GM20431 (cell line): Measurements from ENCODE around the gene SCN9A.
"Not testable (repeated sequence)": the region's sequence is repeated elsewhere in the genome, so short reads cannot be mapped to it uniquely, and the experiment has no call there.

Experiments used
- in situ Hi-C: fragments of 300-500 bp; cut with MseI, MboI; formaldehyde crosslinking; loops from one replicate; pipeline ENCODE4 v1.15.0; 2020; ENCODE audit warnings: low sequenced_read_pairs; ENCODE audit not compliant: unreplicated experiment

The SCN9A gene

GRCh38 chr2:166375736-166376487 lies at the start of gene SCN9A:
Gene SCN9A (minus strand): TSS chr2:166375944. CDS start chr2:166311756, 64,188 bp downstream.
- in situ Hi-C loops, result no loop called here

DNA sequence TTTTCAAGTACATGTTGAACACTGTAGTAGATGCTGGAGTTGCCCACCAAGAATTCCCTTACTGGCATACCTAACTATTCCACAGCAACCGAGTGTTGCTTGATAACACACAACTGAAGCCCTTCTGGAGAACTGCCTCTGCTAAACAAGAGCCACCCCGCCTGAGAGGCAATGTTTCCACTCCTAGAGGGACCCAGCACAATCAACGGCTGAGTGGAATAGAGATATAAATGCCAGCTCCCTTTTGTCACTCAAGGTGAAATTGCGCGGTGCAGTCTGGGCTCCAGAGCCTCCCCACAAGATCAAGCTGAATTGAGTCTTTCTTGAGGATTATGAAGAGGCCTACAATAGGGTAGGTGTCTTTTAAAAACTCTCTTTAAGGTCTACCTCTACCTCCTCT lies 49.1 kb upstream of the SCN9A start:
- in situ Hi-C loops, result no loop called here

- in situ Hi-C loops, result no loop called here
Observed at GRCh38 chr2:166419616-166419934, 43.8 kb upstream of the SCN9A start.

GRCh38 chr2:166418853-166419615 lies 43.3 kb upstream of the SCN9A start:
- in situ Hi-C loops, result no loop called here

GRCh38 chr2:166417669-166418068 lies 41.9 kb upstream of the SCN9A start:
- in situ Hi-C loops, result no loop called here

- in situ Hi-C loops, result no loop called here
Observed at GRCh38 chr2:166413255-166413654, 37.5 kb upstream of the SCN9A start.

DNA sequence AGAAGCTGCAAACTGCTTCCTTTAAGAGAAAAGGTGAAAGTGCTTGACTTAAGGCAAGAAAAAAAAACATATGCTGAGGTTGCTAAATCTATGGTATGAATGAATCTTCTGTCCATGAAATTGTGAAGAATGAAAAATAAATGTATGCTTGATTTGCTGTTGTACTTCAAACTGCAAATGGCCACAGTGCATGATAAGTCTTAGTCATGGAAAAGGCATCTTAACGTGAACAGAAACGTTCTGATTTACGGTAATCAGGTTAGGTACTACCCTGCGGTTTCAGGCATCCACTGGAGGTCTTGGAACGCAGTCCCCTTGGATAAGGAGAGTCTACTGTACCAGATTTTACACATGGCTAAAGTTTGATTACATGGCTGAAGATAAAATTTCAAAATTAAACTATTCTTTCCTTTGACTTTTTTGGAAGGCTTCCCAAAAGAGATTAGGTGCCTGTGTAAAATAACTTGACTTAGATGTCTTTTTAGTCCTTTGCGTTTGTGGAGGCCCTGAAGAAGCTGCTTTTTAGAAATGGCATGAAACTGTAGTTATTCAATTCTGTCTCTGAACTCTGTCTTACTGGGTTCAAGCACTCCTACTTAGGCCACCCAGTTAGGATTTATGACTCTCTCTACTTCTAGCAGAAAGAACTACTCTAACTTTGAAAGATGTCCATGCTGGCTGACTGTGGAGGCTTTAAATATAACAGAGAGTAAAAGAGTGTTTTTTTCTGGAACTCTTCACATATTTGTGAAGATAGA lies 35.9 kb upstream of the SCN9A start:
- in situ Hi-C loops, result no loop called here

- in situ Hi-C loops, result no loop called here
Observed at GRCh38 chr2:166410828-166411472, 35.2 kb upstream of the SCN9A start.

- in situ Hi-C loops, result not testable (repeated sequence)
Observed at GRCh38 chr2:166407746-166408145, 32.0 kb upstream of the SCN9A start.

DNA sequence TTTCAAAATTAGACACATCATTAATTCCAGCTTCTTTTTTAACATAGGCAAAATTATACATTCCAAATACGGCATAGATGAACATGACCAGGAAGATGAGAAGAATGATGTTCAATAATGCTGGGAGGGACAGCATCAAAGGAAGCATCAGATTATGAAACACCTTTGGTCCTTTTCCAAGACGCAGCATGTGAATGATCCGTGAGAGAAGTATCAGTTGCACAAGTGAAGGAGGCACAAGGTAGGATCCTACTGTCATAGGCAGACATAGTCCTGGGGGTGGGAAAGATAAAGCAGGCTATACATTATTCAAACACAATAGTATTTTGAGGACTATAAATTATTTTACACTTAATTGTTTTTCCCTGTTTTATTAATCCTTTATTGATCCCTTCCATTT lies 30.6 kb upstream of the SCN9A start:
- in situ Hi-C loops, result no loop called here

DNA sequence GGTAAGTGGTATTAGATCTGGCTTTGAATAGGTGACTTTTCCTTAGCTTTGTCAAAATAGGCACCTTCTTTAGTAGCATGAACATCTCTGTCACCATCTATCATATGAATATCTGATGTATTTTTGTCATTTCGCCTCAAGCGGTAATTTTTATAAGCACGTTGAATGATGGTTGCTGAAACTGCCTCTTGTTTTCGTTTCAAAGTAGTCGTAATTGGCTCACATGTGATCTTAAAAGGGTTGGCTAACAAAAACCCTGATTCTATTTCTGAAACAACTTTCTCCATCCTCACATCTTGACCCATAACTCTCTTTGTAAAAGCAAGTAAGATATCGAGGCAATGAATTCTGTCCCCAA lies 29.8 kb upstream of the SCN9A start:
- in situ Hi-C loops, result no loop called here

- in situ Hi-C loops, result no loop called here
Observed at GRCh38 chr2:166404831-166405568, 29.3 kb upstream of the SCN9A start.

GRCh38 chr2:166394245-166394644 lies 18.5 kb upstream of the SCN9A start:
- in situ Hi-C loops, result no loop called here

DNA sequence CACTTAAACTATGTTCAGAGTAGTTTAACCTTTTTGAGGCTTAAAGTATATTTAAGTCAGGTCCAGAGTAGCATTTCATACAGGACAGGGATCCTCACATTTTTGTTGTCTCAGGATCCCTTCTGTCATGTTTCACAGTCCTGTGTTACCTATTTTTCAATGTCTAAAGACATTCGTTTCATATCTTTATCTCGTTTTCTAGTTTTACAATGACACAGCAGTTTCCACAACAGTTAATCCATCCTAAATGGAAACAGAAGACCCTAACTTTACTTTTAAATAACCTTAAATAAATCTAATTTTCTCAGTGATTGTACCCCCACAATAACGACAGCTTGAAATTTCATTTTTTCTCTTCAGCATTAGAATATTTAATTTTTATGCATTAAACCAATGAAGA lies 17.3 kb upstream of the SCN9A start:
- in situ Hi-C loops, result no loop called here

GRCh38 chr2:166388481-166389070 lies 12.8 kb upstream of the SCN9A start:
- in situ Hi-C loops, result no loop called here

GRCh38 chr2:166385313-166385712 lies 9.6 kb upstream of the SCN9A start:
- in situ Hi-C loops, result no loop called here

DNA sequence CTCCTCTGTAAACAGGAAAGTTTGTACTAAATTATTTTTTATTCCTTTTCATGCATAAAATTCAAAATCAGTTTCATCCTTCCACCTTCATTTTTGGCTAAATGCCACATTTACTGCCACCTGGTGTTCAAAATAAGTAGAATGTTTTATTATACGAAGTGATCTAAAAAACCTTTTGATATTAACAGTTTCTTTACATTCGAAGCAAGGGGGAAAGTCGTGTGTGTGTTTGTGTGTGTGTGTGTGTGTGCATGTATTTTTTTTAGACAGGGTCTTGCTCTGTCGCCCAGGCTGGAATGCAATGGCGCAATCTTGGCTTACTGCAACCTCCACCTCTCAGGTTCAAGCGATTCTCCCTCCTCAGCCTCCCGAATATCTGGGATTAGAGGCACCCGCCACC lies 9.0 kb upstream of the SCN9A start:
- in situ Hi-C loops, result no loop called here

DNA sequence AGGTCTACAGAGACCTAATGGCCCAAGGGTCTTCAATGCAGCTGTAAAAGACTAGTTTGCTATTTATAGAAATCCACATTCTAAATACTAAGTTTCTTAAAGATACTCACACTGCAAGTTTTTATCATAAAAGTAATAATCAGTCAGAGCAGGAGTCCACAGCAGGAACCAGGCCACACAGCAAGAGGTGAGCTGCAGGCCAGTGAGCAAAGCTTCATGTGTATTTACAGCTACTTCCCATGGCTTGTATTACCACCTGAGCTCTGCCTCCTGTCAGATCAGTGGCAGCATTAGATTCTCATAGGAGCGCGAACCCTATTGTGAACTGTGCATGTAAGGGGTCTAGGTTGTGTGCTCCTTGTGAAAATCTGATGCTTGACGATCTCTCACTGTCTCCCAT lies 6.7 kb upstream of the SCN9A start:
- in situ Hi-C loops, result no loop called here

- in situ Hi-C loops, result no loop called here
Observed at GRCh38 chr2:166380615-166381014, 4.9 kb upstream of the SCN9A start.

DNA sequence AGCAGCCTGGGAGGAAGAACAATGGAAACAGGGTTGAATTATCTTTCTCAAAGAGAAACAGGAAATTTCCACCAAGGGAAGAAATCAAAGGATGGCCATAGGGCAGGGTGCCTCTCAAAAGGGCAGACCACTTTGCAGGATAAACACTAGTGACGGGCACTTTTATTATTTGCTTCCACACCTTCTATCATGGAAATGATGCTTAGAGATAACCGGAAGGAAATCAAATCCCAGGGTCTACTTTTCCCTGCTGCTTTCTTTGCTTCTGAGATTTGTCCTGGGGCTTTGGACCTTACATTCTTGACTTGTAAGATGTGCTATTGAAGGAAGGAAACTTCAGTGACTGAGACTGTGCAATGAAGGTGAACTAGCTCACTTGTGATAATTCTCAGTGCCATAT lies 1.1 kb upstream of the SCN9A start:
- in situ Hi-C loops, result no loop called here
